Measurements from ENCODE around the gene NOL6.

NOL6 gene

DNA sequence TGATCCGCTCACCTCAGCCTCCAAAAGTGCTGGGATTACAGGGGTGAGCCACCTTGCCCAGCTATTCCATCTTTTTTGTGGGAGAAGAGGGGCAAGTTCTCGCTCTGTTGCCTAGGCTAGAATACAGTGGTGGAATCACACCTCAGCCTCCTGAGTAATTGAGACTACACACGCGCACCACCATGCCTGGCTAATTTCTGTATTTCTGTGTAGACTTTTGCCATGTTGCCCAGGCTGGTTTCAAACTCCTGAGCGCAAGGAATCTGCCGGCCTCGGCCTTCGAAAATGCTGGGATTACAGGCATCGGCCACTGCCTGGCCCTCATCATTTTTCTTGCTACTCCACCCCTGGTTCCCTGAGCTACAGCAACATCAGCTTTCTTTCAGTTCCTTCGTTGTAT lies 2.8 kb upstream of the NOL6 start:
- H3K27ac ChIP-seq (ENCODE audit: low read length) = no peak overlapping the region
- H3K9me2 ChIP-seq (replicated peaks; ENCODE audit: insufficient read depth, low read length) = no peaks in the 10 kb centered on the region
- no peaks in the 10 kb centered on the region for H3F3A ChIP-seq (ENCODE audit: insufficient read depth, low read length)
- H4K20me1 ChIP-seq (ENCODE audit: insufficient read depth, low read length) = no peaks in the 10 kb centered on the region
- peaks cover 13% of the 10 kb centered on the region for H3K4me1 ChIP-seq (ENCODE audit: low read length)
- no peak overlapping the region for H3K9ac ChIP-seq (ENCODE audit: low read length)
- TF ChIP-seq EZH2phosphoT487 (IDR thresholded peaks at IDR 0.05; ENCODE audit: low read length) (no peak), EZH2 (optimal IDR thresholded peaks at IDR 0.05; ENCODE audit: low read depth, low read length) (no peak)
- TF ChIP-seq, protein P1, sequence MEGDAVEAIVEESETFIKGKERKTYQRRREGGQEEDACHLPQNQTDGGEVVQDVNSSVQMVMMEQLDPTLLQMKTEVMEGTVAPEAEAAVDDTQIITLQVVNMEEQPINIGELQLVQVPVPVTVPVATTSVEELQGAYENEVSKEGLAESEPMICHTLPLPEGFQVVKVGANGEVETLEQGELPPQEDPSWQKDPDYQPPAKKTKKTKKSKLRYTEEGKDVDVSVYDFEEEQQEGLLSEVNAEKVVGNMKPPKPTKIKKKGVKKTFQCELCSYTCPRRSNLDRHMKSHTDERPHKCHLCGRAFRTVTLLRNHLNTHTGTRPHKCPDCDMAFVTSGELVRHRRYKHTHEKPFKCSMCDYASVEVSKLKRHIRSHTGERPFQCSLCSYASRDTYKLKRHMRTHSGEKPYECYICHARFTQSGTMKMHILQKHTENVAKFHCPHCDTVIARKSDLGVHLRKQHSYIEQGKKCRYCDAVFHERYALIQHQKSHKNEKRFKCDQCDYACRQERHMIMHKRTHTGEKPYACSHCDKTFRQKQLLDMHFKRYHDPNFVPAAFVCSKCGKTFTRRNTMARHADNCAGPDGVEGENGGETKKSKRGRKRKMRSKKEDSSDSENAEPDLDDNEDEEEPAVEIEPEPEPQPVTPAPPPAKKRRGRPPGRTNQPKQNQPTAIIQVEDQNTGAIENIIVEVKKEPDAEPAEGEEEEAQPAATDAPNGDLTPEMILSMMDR (IDR thresholded peaks at IDR 0.05; ENCODE audit: low read length) = no peak
- no peaks in the 10 kb centered on the region for H3K27me3 ChIP-seq (replicated peaks; ENCODE audit: insufficient read depth, low read length)
- DNase-seq = no peak
- H3K9me3 ChIP-seq (replicated peaks; ENCODE audit: insufficient read depth, low read length) = no peaks in the 10 kb centered on the region
- peaks cover 26% of the 10 kb centered on the region for H3K79me2 ChIP-seq (ENCODE audit: low read length)
- H3K4me3 ChIP-seq (ENCODE audit: low read length) = no peak overlapping the region
- no peak overlapping the region for H2AFZ ChIP-seq (ENCODE audit: low read length)
- H3K4me2 ChIP-seq (ENCODE audit: low read depth, low read length) = no peak overlapping the region
- 0 out of 2 replicates have a peak, but pooled peaks cover 6% of the 10 kb centered on the region for H3K36me3 ChIP-seq (replicated peaks; ENCODE audit: insufficient read depth, low read length)

DNA sequence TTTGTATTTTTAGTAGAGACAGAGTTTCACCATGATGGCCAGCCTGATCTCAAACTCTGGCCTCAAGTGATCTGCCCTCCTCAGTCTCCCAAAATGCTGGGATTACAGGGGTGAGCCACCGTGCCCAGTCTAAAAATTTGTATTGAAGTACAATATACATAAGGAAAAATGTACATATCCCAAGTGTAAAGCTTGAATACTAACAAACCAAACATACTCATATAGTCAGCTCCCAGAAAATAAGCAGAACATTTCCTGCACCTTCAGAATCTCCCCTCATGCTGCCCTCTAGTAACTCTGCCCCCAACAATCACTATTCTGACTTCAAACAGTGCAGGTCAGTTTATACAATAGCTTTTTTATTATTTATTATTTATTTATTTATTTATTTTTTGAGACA lies 1.6 kb upstream of the NOL6 start:
- H4K20me1 ChIP-seq (ENCODE audit: insufficient read depth, low read length) = no peaks in the 10 kb centered on the region
- H3K9me2 ChIP-seq (replicated peaks; ENCODE audit: insufficient read depth, low read length) = no peaks in the 10 kb centered on the region
- H3F3A ChIP-seq (ENCODE audit: insufficient read depth, low read length) = no peaks in the 10 kb centered on the region
- DNase-seq = no peak
- H3K27me3 ChIP-seq (replicated peaks; ENCODE audit: insufficient read depth, low read length) = no peaks in the 10 kb centered on the region
- no peak overlapping the region for H3K27ac ChIP-seq (ENCODE audit: low read length)
- no peak overlapping the region for H3K4me3 ChIP-seq (ENCODE audit: low read length)
- no peak overlapping the region for H2AFZ ChIP-seq (ENCODE audit: low read length)
- 0 out of 2 replicates have a peak, but pooled peaks cover 6% of the 10 kb centered on the region for H3K36me3 ChIP-seq (replicated peaks; ENCODE audit: insufficient read depth, low read length)
- no peak overlapping the region for H3K9ac ChIP-seq (ENCODE audit: low read length)
- H3K4me1 ChIP-seq (ENCODE audit: low read length) = peaks cover 13% of the 10 kb centered on the region
- H3K4me2 ChIP-seq (ENCODE audit: low read depth, low read length) = no peak overlapping the region
- TF ChIP-seq EZH2phosphoT487 (IDR thresholded peaks at IDR 0.05; ENCODE audit: low read length) (no peak), EZH2 (optimal IDR thresholded peaks at IDR 0.05; ENCODE audit: low read depth, low read length) (no peak)
- TF ChIP-seq, protein P1 (IDR thresholded peaks at IDR 0.05; ENCODE audit: low read length) = no peak
- H3K79me2 ChIP-seq (ENCODE audit: low read length) = peaks cover 34% of the 10 kb centered on the region
- no peaks in the 10 kb centered on the region for H3K9me3 ChIP-seq (replicated peaks; ENCODE audit: insufficient read depth, low read length)

DNA sequence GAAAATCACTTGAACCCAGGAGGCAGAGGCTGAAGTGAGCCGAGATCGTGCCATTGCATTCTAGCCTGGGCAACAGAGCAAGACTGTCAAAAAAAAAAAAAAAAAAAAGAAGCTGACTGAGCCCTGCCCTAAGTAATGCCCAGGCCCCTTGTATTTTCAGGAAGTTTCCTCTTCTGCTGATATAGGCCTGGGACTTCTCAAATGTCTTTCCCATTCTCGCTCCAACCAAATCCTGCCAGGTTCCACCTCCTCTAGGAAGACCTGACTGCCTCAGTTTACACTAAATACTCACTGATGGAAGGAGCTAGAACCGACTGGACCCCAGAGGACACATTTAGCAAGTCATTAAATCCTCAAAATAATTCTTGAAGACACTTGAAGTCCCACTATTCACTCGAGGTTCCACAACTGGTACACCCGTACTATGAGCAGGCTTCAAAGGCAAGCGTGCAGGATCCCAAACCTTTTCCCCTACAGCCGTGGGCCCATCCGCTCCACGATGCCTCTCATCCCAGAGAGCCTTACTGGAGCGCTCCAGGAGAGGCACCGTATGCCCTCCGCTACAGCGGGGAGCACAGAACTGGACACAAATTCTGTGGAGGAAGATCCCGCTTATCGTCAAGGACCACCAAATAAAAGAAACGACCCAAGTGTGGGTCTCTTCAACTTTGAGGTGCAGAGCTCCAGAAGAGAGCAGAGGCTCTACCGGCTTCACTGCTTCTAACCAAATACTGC lies 676 bp downstream of the NOL6 start:
- DNase-seq = no peak
- peak overlapping the region; percentile 82 for H3K9ac ChIP-seq (ENCODE audit: low read length)
- no peaks in the 10 kb centered on the region for H3F3A ChIP-seq (ENCODE audit: insufficient read depth, low read length)
- H3K4me1 ChIP-seq (ENCODE audit: low read length) = peaks cover 13% of the 10 kb centered on the region
- H3K9me2 ChIP-seq (replicated peaks; ENCODE audit: insufficient read depth, low read length) = no peaks in the 10 kb centered on the region
- H3K9me3 ChIP-seq (replicated peaks; ENCODE audit: insufficient read depth, low read length) = no peaks in the 10 kb centered on the region
- peak overlapping the region; percentile 73 for H3K4me2 ChIP-seq (ENCODE audit: low read depth, low read length)
- H3K27ac ChIP-seq (ENCODE audit: low read length) = no peak overlapping the region
- no peak for TF ChIP-seq EZH2 (optimal IDR thresholded peaks at IDR 0.05; ENCODE audit: low read depth, low read length)
- no peak for TF ChIP-seq EZH2phosphoT487 (IDR thresholded peaks at IDR 0.05; ENCODE audit: low read length)
- TF ChIP-seq, protein P1 (IDR thresholded peaks at IDR 0.05; ENCODE audit: low read length) = no peak
- peak overlapping the region; percentile 98 for H3K4me3 ChIP-seq (ENCODE audit: low read length)
- peaks cover 41% of the 10 kb centered on the region for H3K79me2 ChIP-seq (ENCODE audit: low read length)
- peak overlapping the region; percentile 73 for H2AFZ ChIP-seq (ENCODE audit: low read length)
- H3K27me3 ChIP-seq (replicated peaks; ENCODE audit: insufficient read depth, low read length) = no peaks in the 10 kb centered on the region
- H3K36me3 ChIP-seq (replicated peaks; ENCODE audit: insufficient read depth, low read length) = peaks cover 11% of the 10 kb centered on the region; the same call in 1 of the 2 replicates
- no peaks in the 10 kb centered on the region for H4K20me1 ChIP-seq (ENCODE audit: insufficient read depth, low read length)
